Endometrial microvascular endothelial cells (primary cell): Measurements from ENCODE around the gene PRR16. TPM values are rescaled to one million over a fixed set of nuclear protein-coding genes. Genes with fewer than 3 reads are reported as not detected.
"Not testable (repeated sequence)": the region's sequence is repeated elsewhere in the genome, so short reads cannot be mapped to it uniquely, and the experiment has no call there.

Source experiments
- in situ Hi-C: cut with HindIII; loops from 2 replicates; pipeline ENCODE4 v1.10.0; 2017; ENCODE audit warnings: low sequenced_read_pairs, low pct_unique_long_range_greater_than_20kb; ENCODE audit errors: inconsistent ontology term
- total RNA-seq: library from RNA; depleted of rRNA; stranded (reverse); fragments of >200 nt; gene quantifications from one replicate; pipeline ENCODE4 v1.2.3, GENCODE V29; 2015; ENCODE audit errors: inconsistent ontology term

The PRR16 gene
- total RNA-seq, 1 donor from 2014 or later = not detected

- in situ Hi-C loops = no loop called here
These were observed 220.1 kb downstream of the PRR16 start for GRCh38 chr5:120684213-120684612.

- in situ Hi-C loops = no loop called here
These were observed 220.8 kb downstream of the PRR16 start for GRCh38 chr5:120684749-120685415.

GRCh38 chr5:120690621-120691407 lies 226.7 kb downstream of the PRR16 start:
- in situ Hi-C loops = no loop called here

- in situ Hi-C loops = no loop called here
These were observed 228.2 kb downstream of the PRR16 start for GRCh38 chr5:120692325-120692724.

- in situ Hi-C loops = no loop called here
These were observed 231.3 kb downstream of the PRR16 start for GRCh38 chr5:120695368-120695880.

GRCh38 chr5:120697147-120697546 lies 233.0 kb downstream of the PRR16 start:
- in situ Hi-C loops = no loop called here

GRCh38 chr5:120697670-120698327 lies 233.7 kb downstream of the PRR16 start:
- in situ Hi-C loops = not testable (repeated sequence)

- in situ Hi-C loops = not testable (repeated sequence)
These were observed 236.6 kb downstream of the PRR16 start for GRCh38 chr5:120700653-120701052.

GRCh38 chr5:120702817-120703538 lies 238.9 kb downstream of the PRR16 start:
- in situ Hi-C loops = not testable (repeated sequence)

- in situ Hi-C loops = no loop called here
These were observed 240.0 kb downstream of the PRR16 start for GRCh38 chr5:120703918-120704587.

- in situ Hi-C loops = no loop called here
These were observed 242.8 kb downstream of the PRR16 start for GRCh38 chr5:120706877-120707276.

GRCh38 chr5:120717381-120717780 lies 253.3 kb downstream of the PRR16 start:
- in situ Hi-C loops = no loop called here

GRCh38 chr5:120730214-120730613 lies 266.1 kb downstream of the PRR16 start:
- in situ Hi-C loops = no loop called here

- in situ Hi-C loops = no loop called here
These were observed 269.9 kb downstream of the PRR16 start for GRCh38 chr5:120734033-120734432.

GRCh38 chr5:120735076-120735475 lies 271.0 kb downstream of the PRR16 start:
- in situ Hi-C loops = no loop called here
